Pulmonary artery endothelial cell (primary cell): Measurements from ENCODE around the gene IRF9. TPM values are rescaled to one million over a fixed set of nuclear protein-coding genes. Genes with fewer than 3 reads are reported as not detected.
A peak's percentile ranks its signal among the peaks of the same experiment; 100 is the strongest.
"Not testable (repeated sequence)": the region's sequence is repeated elsewhere in the genome, so short reads cannot be mapped to it uniquely, and the experiment has no call there.

Source experiments
- DNase-seq: peaks from one replicate; pipeline ENCODE4 v3.0.0-alpha.2; 2011; ENCODE audit warnings: low read depth, low spot score
- total RNA-seq: library from RNA; depleted of rRNA; stranded (reverse); fragments of >200 nt; gene quantifications from 2 replicates; pipeline ENCODE4 v1.2.3, GENCODE V29; 2014

Gene IRF9
- total RNA-seq, 1 donor from 2014 or later = 42.1 TPM

- DNase-seq = no peak
Observed at GRCh38 chr14:24190416-24190815, 29.4 kb downstream of the IRF9 start.

- no peak for DNase-seq
Observed at GRCh38 chr14:24192933-24193332, 31.9 kb downstream of the IRF9 start.

GRCh38 chr14:24194186-24194872 lies 33.3 kb downstream of the IRF9 start:
- no peak for DNase-seq

GRCh38 chr14:24194873-24195185 lies 33.8 kb downstream of the IRF9 start:
- DNase-seq = no peak

- peak; percentile 66 for DNase-seq
Observed at GRCh38 chr14:24195186-24196070, 34.4 kb downstream of the IRF9 start, which contains the start of gene TM9SF1. Gene TM9SF1, minus strand, starts transcription at chr14:24195441. Its CDS starts 422 bp downstream, at chr14:24195019.

- no peak for DNase-seq
Observed at GRCh38 chr14:24196071-24197055, 35.3 kb downstream of the IRF9 start.

GRCh38 chr14:24197056-24197450 lies 36.0 kb downstream of the IRF9 start:
- DNase-seq = no peak

GRCh38 chr14:24198814-24199524 lies 37.9 kb downstream of the IRF9 start:
- no peak for DNase-seq

GRCh38 chr14:24202538-24202937 lies 41.5 kb downstream of the IRF9 start:
- DNase-seq = not testable (repeated sequence)

- DNase-seq = not testable (repeated sequence)
Observed at GRCh38 chr14:24203249-24203886, 42.3 kb downstream of the IRF9 start.

- no peak for DNase-seq
Observed at GRCh38 chr14:24204163-24205146, 43.4 kb downstream of the IRF9 start.

GRCh38 chr14:24206260-24207103 lies 45.4 kb downstream of the IRF9 start:
- DNase-seq = no peak

- no peak for DNase-seq
Observed at GRCh38 chr14:24207104-24207551, 46.1 kb downstream of the IRF9 start.

- DNase-seq = no peak
Observed at GRCh38 chr14:24207625-24208024, 46.6 kb downstream of the IRF9 start.

GRCh38 chr14:24211311-24211710 lies 50.2 kb downstream of the IRF9 start:
- no peak for DNase-seq

GRCh38 chr14:24212924-24213865 lies 52.1 kb downstream of the IRF9 start, which contains the start of gene CHMP4A:
Gene CHMP4A, minus strand, starts transcription at chr14:24213488. Its CDS starts 49 bp downstream, at chr14:24213439.
- DNase-seq = peak; percentile 95
